GM10266 (cell line): ENCODE data around the gene CKAP5.
A peak's percentile ranks its signal among the peaks of the same experiment; 100 is the strongest.
"Not testable (repeated sequence)": the region's sequence is repeated elsewhere in the genome, so short reads cannot be mapped to it uniquely, and the experiment has no call there.

Experiments used
- DNase-seq: peaks from one replicate; pipeline ENCODE4 v3.0.0; 2012; ENCODE audit errors: extremely low spot score
- CTCF ChIP-seq: IDR thresholded peaks from 2 replicates; pipeline ENCODE4 v1.5.1; 2012; ENCODE audit warnings: mild to moderate bottlenecking, low read depth; ENCODE audit not compliant: control insufficient read depth, insufficient read depth; ENCODE audit errors: missing control alignments

Gene CKAP5

GRCh38 chr11:46711303-46711702, 134.8 kb downstream of the CKAP5 start:
- no peak for DNase-seq
- TF ChIP-seq CTCF, result no peak

- no peak for TF ChIP-seq CTCF
- no peak for DNase-seq
Observed at GRCh38 chr11:46710821-46711269, 135.2 kb downstream of the CKAP5 start.

- DNase-seq, result not testable (repeated sequence)
Observed at GRCh38 chr11:46709351-46709750, 136.7 kb downstream of the CKAP5 start.

GRCh38 chr11:46706886-46707285, 139.2 kb downstream of the CKAP5 start:
- no peak for TF ChIP-seq CTCF
- no peak for DNase-seq

- DNase-seq, result no peak
- no peak for TF ChIP-seq CTCF
Observed at GRCh38 chr11:46705070-46705688, 140.9 kb downstream of the CKAP5 start.

- no peak for TF ChIP-seq CTCF
- no peak for DNase-seq
Observed at GRCh38 chr11:46701078-46701654, 144.9 kb downstream of the CKAP5 start.

- peak; percentile 95 for DNase-seq
- TF ChIP-seq CTCF, result no peak
Observed at GRCh38 chr11:46700241-46701077, 145.6 kb downstream of the CKAP5 start, which contains the start of the genes ARHGAP1 and ZNF408. ARHGAP1 (minus strand) TSS chr11:46700619; CDS start chr11:46696107, 4,512 bp downstream. ZNF408 (plus strand) TSS chr11:46701031; CDS start chr11:46701048, 17 bp downstream.
